GM18498 (cell line): Measurements from ENCODE around the gene OR14A2.
"Not testable (repeated sequence)": the region's sequence is repeated elsewhere in the genome, so short reads cannot be mapped to it uniquely, and the experiment has no call there.

Source experiments
- ATAC-seq: cut with Tn5 transposase; IDR thresholded peaks from one replicate; pipeline ENCODE4 v1.9.1; 2021; ENCODE audit warnings: mild to moderate bottlenecking, moderate library complexity; ENCODE audit not compliant: unreplicated experiment

OR14A2 gene

DNA sequence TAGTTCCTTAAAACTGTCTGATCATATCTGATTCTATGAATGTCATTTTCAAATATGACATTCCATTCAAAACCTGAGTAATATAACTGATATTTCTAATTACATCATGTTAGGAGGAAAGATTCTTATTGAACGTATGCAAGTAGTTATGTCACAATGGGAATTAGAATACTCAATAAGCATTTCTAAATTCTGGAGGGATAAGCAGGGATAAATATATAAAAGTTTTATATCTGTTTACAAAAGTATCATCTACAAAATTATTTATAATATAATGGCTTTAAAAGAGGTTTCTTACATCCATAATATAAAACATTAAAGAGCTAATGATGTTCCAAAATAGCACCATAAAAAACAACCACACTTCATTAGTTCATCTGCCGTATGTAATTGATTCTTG is at the start of gene OR14A2:
OR14A2 (minus strand) TSS at position 101 of the 400 bp plus-strand sequence.
- no peak for ATAC-seq

GRCh38 chr1:247797518-247797917 is 49.6 kb upstream of the OR14A2 start:
- no peak for ATAC-seq

DNA sequence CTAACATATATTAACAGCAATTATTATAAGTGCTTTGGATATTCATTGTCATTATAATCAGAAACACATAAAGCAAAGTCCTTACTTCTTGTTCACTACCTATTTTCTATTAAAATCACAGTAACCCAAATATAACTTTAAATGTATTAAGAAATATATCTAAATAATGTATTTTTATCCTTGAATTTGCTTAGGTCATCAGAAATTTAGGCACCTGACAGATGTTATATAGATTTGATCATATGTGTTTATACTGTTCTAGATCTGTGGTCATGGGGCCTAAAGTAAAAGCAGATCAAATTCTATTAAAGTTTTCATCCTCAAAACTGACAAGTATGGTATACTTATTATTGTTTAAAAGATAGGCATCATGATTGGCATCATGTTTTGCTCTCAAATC is 21.7 kb upstream of the OR14A2 start:
- ATAC-seq: no peak

GRCh38 chr1:247760456-247760855 is 12.5 kb upstream of the OR14A2 start, which contains the start of gene OR1C1:
Gene OR1C1 (minus strand): TSS chr1:247760556. CDS start chr1:247758406, 2,150 bp downstream.
- no peak for ATAC-seq

- not testable (repeated sequence) for ATAC-seq
Observed at GRCh38 chr1:247754311-247754710, 6.4 kb upstream of the OR14A2 start.

- ATAC-seq: no peak
Observed at GRCh38 chr1:247749870-247750269, 1.9 kb upstream of the OR14A2 start.

DNA sequence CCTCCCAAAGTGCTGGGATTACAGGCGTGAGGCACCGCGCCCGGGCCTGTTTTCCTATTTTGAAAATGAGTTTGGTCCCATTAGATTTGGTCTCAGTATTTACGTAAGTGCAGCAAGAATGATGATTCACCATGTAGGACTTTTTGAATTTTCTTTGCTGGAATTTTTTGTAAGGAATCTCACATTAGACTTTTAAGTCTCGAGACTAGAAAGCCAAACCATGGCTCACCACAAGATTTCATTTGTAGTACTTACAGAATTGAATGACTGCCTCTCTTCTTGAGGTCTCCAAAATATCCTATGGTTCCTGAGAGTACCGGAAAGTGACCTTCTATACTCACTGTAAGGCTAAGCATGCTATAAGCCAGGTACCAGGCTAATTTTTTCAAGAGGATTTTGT is 325 bp downstream of the OR14A2 start:
- no peak for ATAC-seq

DNA sequence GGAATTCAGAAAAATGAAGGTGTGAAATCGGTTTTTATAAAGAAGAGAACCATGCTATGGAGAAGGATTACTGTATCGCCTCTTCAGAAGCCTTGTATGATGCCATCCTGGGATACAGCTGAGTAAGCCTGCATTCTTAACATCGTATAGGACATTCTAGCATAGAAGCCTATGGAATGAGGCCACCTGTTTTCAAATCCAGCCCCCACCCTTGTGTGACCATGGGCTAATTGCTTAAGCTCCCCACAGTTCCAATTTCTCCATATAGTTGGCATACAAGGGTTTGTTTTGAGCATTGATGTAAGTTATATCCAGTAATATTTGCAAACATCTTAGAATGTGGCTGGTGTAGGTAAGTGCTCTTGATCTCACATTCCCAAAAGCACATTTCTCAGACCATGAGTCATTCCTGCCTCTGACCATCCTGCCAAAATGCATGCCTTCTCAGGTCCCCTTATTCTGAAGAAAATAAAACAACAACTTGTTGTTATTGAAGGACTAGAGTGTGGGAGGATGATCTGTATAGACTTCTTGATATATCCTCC is 1.5 kb downstream of the OR14A2 start:
- ATAC-seq: no peak

DNA sequence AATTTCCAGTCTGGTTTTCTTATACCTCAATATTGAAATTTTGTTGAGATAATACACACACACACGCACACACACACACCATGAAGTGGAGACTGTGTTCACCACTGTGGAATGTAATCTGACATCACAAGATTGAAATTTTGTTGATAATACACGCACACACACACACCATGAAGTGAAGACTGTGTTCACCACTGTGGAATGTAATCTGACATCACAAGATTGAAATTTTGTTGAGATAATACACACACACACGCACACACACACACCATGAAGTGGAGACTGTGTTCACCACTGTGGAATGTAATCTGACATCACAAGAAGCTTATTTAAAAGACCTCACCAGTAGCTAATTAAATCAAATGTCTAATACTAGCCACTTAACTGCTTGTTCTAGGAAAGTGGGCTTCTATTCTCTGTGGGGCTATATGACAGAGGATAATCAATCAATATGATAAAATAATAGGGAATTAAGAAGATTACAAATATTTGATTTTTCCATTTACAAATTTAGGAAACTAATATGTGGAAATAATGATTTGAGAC is 5.7 kb downstream of the OR14A2 start:
- not testable (repeated sequence) for ATAC-seq

DNA sequence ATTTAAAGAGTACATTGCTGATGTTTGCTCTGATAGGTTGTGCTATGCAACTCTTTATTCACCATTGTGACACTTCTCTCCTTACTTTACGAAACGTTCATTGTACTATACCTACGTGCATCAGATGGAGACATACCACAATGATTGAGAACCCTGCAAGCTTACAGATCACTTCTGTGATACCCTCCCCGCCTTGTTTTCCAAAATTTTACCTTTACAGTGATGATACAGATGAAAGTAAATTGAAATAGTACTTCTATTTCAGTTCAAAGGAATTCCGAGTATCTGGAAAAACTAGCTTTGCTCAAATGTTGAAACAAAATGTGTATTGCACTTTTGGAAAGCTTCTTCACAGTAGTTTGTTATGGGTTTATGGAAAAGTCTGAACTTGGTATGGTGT is 6.2 kb downstream of the OR14A2 start:
- no peak for ATAC-seq

GRCh38 chr1:247740721-247741120 is 7.2 kb downstream of the OR14A2 start:
- ATAC-seq: no peak

GRCh38 chr1:247738315-247738714 is 9.6 kb downstream of the OR14A2 start, which contains the start of gene OR14K1:
Gene OR14K1 (plus strand): TSS chr1:247738615. CDS start chr1:247738615, 0 bp downstream.
- no peak for ATAC-seq

DNA sequence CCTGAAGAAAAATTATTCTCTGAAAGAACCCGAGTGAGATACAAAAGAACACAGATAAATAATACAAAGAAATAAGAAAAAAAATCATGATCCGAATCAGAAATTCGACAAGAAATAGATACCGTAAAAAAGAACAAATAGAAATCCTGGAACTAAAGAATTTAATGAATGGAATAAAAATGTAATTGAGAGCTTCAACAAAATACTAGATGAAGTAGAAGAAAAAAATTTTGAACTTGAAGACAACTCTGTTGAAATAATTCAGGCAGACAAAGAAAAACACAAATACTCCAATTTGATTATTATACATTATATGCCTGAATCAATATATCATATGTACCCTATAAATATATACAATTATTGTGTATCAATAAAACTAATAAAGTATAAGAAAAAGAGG is 26.7 kb downstream of the OR14A2 start:
- ATAC-seq: no peak

- ATAC-seq: no peak
Observed at GRCh38 chr1:247716546-247716945, 31.4 kb downstream of the OR14A2 start, which contains the start of gene OR6F1. Gene OR6F1 (minus strand): TSS chr1:247716646. CDS start chr1:247712755, 3,891 bp downstream.

DNA sequence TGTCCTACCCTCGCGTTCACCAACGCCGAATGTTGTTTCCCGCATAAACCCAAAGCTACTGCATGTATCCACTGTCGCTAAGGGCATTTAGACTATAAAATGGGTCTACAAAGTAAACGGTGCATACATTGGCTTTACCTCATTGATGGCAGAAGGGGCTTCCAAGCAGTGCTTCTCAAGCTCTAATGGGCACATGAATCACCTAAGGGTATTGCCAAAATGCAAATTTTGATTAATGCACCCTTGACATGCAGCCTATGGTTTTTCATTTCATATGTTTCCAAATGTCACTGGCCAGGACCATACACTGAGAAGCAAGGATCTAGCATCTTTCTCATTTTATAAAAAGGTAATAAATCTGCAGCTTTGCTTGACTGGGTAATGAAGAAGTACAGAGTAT is 34.2 kb downstream of the OR14A2 start:
- ATAC-seq: no peak

- ATAC-seq: not testable (repeated sequence)
Observed at GRCh38 chr1:247710681-247711080, 37.3 kb downstream of the OR14A2 start.

GRCh38 chr1:247701338-247701737 is 46.6 kb downstream of the OR14A2 start:
- no peak for ATAC-seq

DNA sequence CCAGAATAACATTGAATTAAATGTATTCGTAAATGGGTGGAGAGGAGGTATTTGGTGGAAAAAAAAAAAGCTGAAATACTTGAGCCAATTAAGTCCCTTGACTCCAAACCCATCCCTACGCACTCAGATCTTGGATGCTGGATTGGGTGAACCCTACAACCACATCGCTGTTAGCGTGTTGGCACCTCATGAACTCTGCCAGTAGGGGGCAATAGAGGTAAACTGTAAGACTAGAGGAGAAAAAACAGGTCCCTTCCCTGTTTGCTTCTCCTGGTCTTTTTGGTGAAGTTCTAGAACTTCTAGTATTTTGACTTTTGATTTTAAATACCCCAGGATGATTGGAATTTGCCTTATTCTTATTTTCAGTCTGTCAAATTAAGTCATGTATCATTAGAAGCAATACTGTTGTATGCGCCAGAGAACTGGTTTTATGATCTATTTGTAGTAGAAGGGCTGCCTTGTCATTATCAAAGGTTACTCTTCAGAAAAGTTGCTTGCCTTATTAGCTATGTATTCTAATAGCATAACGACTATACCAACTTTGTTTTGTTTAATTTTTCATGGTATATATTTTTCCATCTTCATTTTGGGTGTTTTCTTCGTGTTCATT is 66.5 kb downstream of the OR14A2 start:
- peak; percentile 87 for ATAC-seq

- ATAC-seq: no peak
Observed at GRCh38 chr1:247680171-247680570, 67.8 kb downstream of the OR14A2 start.

DNA sequence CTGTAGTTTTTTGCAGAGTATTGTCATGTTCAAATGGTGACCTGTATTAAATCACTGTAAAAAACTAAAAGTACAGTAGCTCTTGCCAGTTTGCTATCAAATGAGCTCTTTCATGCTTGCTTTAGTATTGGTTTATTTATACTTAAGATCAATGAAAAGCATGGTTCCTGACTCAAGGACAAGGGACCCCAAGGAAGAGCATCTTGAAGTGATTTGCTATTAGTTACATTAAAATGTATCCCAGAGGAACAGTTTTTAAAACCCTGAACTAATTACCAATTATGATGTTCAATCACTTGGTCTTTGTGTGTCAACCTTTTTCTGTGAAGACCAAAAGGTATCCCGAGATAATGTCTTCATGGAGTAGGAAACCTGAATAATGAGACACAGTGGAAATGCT is 68.3 kb downstream of the OR14A2 start, which contains the start of gene OR13G1:
OR13G1 (minus strand) TSS at position 101 of the 400 bp plus-strand sequence. CDS start 6,698 bp downstream, outside the sequence.
- ATAC-seq: no peak
